A549 (cell line): Measurements from ENCODE around the gene DYNC2H1.

Experiments
- CBX8 ChIP-seq: fragments of 200-600 bp; sonication (generic); IDR thresholded peaks from 2 replicates; pipeline ENCODE4 v1.6.1; 2016
- CHD2 ChIP-seq: fragments of 150-350 bp; IDR thresholded peaks from 2 replicates; pipeline ENCODE4 v1.6.1; 2014; ENCODE audit warnings: low read length; ENCODE audit not compliant: partially characterized antibody
- EHMT2 ChIP-seq: fragments of 200-600 bp; sonication (generic); IDR thresholded peaks from 2 replicates; pipeline ENCODE4 v1.6.1; 2016; ENCODE audit warnings: antibody characterized with exemption, low read depth, mild to moderate bottlenecking, moderate library complexity
- EP300 ChIP-seq, 2 experiments: fragments of >200 bp; sonication (Bioruptor Twin); formaldehyde crosslinking; IDR thresholded peaks; 2 replicates in 1 of 2; 3 replicates in 1 of 2; pipeline ENCODE4 v1.6.1; 2016 to 2017
- FOSL2 ChIP-seq, 2 experiments: fragments of 450-650 bp in 1 of 2; fragments of >200 bp in 1 of 2; sonication (Bioruptor Twin) in 1 of 2; formaldehyde crosslinking; IDR thresholded peaks; 2 replicates each; pipeline versions ENCODE4 v1.5.0 to v1.6.1; 2016 to 2020; ENCODE audit warnings: mild to moderate bottlenecking in 1 of 2, moderate library complexity in 1 of 2
- KDM1A ChIP-seq: fragments of 200-600 bp; sonication (generic); IDR thresholded peaks from 2 replicates; pipeline ENCODE4 v1.6.1; 2016; ENCODE audit warnings: low read depth, mild to moderate bottlenecking
- MAX ChIP-seq: IDR thresholded peaks from 2 replicates; pipeline ENCODE4 v1.6.1; 2012
- POLR2A ChIP-seq: IDR thresholded peaks from 2 replicates; pipeline ENCODE4 v1.6.1; 2012; ENCODE audit warnings: mild to moderate bottlenecking, low read length
- RAD21 ChIP-seq, 2 experiments: fragments of >200 bp in 1 of 2; sonication (Bioruptor Twin) in 1 of 2; formaldehyde crosslinking in 1 of 2; IDR thresholded peaks in 1 of 2; conservative IDR thresholded peaks in 1 of 2; 2 replicates in 1 of 2; 3 replicates in 1 of 2; pipeline ENCODE4 v1.6.1; 2012 to 2018; ENCODE audit warnings: inconsistent platforms in 1 of 2
- RCOR1 ChIP-seq: fragments of 150-350 bp; IDR thresholded peaks from 2 replicates; pipeline ENCODE4 v1.6.1; 2014; ENCODE audit warnings: antibody characterized with exemption, low read length, low read depth
- RFX5 ChIP-seq: fragments of 450-650 bp; IDR thresholded peaks from 2 replicates; pipeline ENCODE4 v1.7.1; 2014; ENCODE audit warnings: antibody characterized with exemption, mild to moderate bottlenecking, moderate library complexity
- TF ChIP-seq, protein P1 (sequence below): fragments of >200 bp; sonication (Bioruptor Twin); formaldehyde crosslinking; IDR thresholded peaks from 3 replicates; pipeline ENCODE4 v1.5.1; 2016
- TF ChIP-seq, protein P2 (sequence below): IDR thresholded peaks from 2 replicates; pipeline ENCODE4 v1.6.1; 2012; ENCODE audit warnings: low read depth, borderline replicate concordance

GRCh38 chr11:103434073-103434411, 324.8 kb downstream of the DYNC2H1 start:
- TF ChIP-seq RCOR1 (no peak), EP300 (IDR thresholded peaks at IDR 0.05) (no peak), KDM1A (no peak), FOSL2 (IDR thresholded peaks at IDR 0.05) (no peak), FOSL2 (CRISPR knock-in tag; IDR thresholded peaks at IDR 0.05) (no peak), EHMT2 (no peak), POLR2A (no peak), CHD2 (no peak), RFX5 (no peak), RAD21 (conservative IDR thresholded peaks at IDR 0.05 in 1 of 2, IDR thresholded peaks at IDR 0.05 in 1 of 2) (no peak), MAX (no peak), CBX8 (no peak)
- TF ChIP-seq, protein P1, sequence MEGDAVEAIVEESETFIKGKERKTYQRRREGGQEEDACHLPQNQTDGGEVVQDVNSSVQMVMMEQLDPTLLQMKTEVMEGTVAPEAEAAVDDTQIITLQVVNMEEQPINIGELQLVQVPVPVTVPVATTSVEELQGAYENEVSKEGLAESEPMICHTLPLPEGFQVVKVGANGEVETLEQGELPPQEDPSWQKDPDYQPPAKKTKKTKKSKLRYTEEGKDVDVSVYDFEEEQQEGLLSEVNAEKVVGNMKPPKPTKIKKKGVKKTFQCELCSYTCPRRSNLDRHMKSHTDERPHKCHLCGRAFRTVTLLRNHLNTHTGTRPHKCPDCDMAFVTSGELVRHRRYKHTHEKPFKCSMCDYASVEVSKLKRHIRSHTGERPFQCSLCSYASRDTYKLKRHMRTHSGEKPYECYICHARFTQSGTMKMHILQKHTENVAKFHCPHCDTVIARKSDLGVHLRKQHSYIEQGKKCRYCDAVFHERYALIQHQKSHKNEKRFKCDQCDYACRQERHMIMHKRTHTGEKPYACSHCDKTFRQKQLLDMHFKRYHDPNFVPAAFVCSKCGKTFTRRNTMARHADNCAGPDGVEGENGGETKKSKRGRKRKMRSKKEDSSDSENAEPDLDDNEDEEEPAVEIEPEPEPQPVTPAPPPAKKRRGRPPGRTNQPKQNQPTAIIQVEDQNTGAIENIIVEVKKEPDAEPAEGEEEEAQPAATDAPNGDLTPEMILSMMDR, result no peak
- TF ChIP-seq, protein P2, sequence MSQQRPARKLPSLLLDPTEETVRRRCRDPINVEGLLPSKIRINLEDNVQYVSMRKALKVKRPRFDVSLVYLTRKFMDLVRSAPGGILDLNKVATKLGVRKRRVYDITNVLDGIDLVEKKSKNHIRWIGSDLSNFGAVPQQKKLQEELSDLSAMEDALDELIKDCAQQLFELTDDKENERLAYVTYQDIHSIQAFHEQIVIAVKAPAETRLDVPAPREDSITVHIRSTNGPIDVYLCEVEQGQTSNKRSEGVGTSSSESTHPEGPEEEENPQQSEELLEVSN, result no peak
